ENCODE results near the gene HSPA4. TPM values are rescaled to one million over a fixed set of nuclear protein-coding genes. Genes with fewer than 3 reads are reported as not detected.

HSPA4 gene
- total and polyA plus RNA-seq, 2 donors (not counting 3 experiments of a cell fraction or from before 2014, with no cell fraction given) = 11.2 to 161 TPM

GRCh38 chr5:133145436-133146170, 93.8 kb downstream of the HSPA4 start:
- POLR2A ChIA-PET = no interaction called here

More at GRCh38 chr5:133145436-133146170, 93.8 kb downstream of the HSPA4 start:
- intact Hi-C loops (cut with micrococcal nuclease) (no loop called here), dilution Hi-C loops (cut with MboI; ENCODE audit: extremely low pct_ligation_motif_present, low sequenced_read_pairs) (no loop called here)
- no peak for DNase-seq (ENCODE audit: low read depth, low spot score)
- Histone ChIP-seq H3K79me2 (ENCODE audit: control insufficient read depth, insufficient read depth, low read length) (no peaks in the 10 kb centered on the region), H2AFZ (ENCODE audit: low read depth, low read length) (no peak overlapping the region), H3K27ac (ENCODE audit: insufficient read depth, low read depth, low read length) (no peak overlapping the region), H3K9me1 (replicated peaks; ENCODE audit: control insufficient read depth, extremely low read depth, insufficient read depth, low read length) (no peaks in the 10 kb centered on the region), H4K20me1 (replicated peaks; ENCODE audit: control insufficient read depth, extremely low read depth, insufficient read depth, low read length) (no peaks in the 10 kb centered on the region), H3K4me3 (replicated peaks in 1 of 3; ENCODE audit: insufficient read depth in 1 of 3, low read depth in 1 of 3, low read length in 3 of 3) (no peak overlapping the region), H3K9me3 (replicated peaks; ENCODE audit: control insufficient read depth, insufficient read depth, low read length) (no peaks in the 10 kb centered on the region), H3K27me3 (ENCODE audit: control insufficient read depth in 2 of 2, insufficient read depth in 2 of 2, low read length in 2 of 2) (peaks cover 0 to 2% of the 10 kb centered on the region in 2 experiments), H3K36me3 (ENCODE audit: control insufficient read depth in 2 of 2, extremely low read depth in 1 of 2, insufficient read depth in 2 of 2, low read length in 2 of 2) (no peaks in the 10 kb centered on the region), H3K4me1 (ENCODE audit: control insufficient read depth, extremely low read depth, insufficient read depth, low read length) (no peaks in the 10 kb centered on the region), H3K4me2 (ENCODE audit: insufficient read depth, low read length) (no peak overlapping the region), H3K9ac (replicated peaks; ENCODE audit: extremely low read depth, insufficient read depth, low read length) (no peak overlapping the region)
- BruUV-seq (replicated peaks) = no TSS peak
- TF ChIP-seq POLR2AphosphoS5 (IDR thresholded peaks at IDR 0.05; ENCODE audit: insufficient read depth, low read depth, low read length) (no peak), MYC (IDR thresholded peaks at IDR 0.05; ENCODE audit: low read depth, low read length) (no peak), JUN (IDR thresholded peaks at IDR 0.05; ENCODE audit: borderline replicate concordance, insufficient read depth, insufficient read length, low read depth) (no peak), FOS (IDR thresholded peaks at IDR 0.05; ENCODE audit: borderline replicate concordance, insufficient read depth, low read length) (no peak), EZH2 (IDR thresholded peaks at IDR 0.05; ENCODE audit: borderline replicate concordance, low read depth, low read length, severe bottlenecking) (no peak), MAX (IDR thresholded peaks at IDR 0.05; ENCODE audit: insufficient read depth, insufficient read length) (no peak), POLR2A (IDR thresholded peaks at IDR 0.05; ENCODE audit: low read depth, low read length) (no peak), GATA2 (IDR thresholded peaks at IDR 0.05; ENCODE audit: insufficient read depth, insufficient read length, low read depth, low read length) (no peak)
- TF ChIP-seq, protein P1, sequence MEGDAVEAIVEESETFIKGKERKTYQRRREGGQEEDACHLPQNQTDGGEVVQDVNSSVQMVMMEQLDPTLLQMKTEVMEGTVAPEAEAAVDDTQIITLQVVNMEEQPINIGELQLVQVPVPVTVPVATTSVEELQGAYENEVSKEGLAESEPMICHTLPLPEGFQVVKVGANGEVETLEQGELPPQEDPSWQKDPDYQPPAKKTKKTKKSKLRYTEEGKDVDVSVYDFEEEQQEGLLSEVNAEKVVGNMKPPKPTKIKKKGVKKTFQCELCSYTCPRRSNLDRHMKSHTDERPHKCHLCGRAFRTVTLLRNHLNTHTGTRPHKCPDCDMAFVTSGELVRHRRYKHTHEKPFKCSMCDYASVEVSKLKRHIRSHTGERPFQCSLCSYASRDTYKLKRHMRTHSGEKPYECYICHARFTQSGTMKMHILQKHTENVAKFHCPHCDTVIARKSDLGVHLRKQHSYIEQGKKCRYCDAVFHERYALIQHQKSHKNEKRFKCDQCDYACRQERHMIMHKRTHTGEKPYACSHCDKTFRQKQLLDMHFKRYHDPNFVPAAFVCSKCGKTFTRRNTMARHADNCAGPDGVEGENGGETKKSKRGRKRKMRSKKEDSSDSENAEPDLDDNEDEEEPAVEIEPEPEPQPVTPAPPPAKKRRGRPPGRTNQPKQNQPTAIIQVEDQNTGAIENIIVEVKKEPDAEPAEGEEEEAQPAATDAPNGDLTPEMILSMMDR (IDR thresholded peaks at IDR 0.05; ENCODE audit: extremely low read depth in 1 of 2, insufficient read depth in 1 of 2, low read depth in 1 of 2, low read length in 2 of 2) = no peak
- CTCF ChIA-PET = no interaction called here
- FAIRE-seq = no peak
